Cardiac muscle cell (in vitro differentiated cells and primary cell): ENCODE measurements around the gene RPN1. TPM values are rescaled to one million over a fixed set of nuclear protein-coding genes. Genes with fewer than 3 reads are reported as not detected.
A peak's percentile ranks its signal among the peaks of the same experiment; 100 is the strongest.
"Not testable (repeated sequence)": the region's sequence is repeated elsewhere in the genome, so short reads cannot be mapped to it uniquely, and the experiment has no call there.

ENCODE experiments used
- DNase-seq, 2 donors: peaks; one replicate each; pipeline versions ENCODE4 v3.0.0 to v3.0.0-alpha.2; 2010 to 2017; ENCODE audit warnings: low read depth in 1 of 2, low spot score in 1 of 2
- H3K27ac ChIP-seq: fragments of 200-600 bp; sonication (generic); 2 replicates; pipeline ENCODE4 v1.5.1; 2016
- H3K27me3 ChIP-seq: fragments of 200-600 bp; sonication (generic); 2 replicates; pipeline ENCODE4 v1.6.0; 2016; ENCODE audit warnings: control low read depth
- H3K36me3 ChIP-seq: fragments of 200-600 bp; sonication (generic); 2 replicates; pipeline ENCODE4 v1.5.1; 2016; ENCODE audit warnings: control low read depth
- H3K4me1 ChIP-seq: fragments of 200-600 bp; sonication (generic); 2 replicates; pipeline ENCODE4 v1.8.1; 2017; ENCODE audit warnings: low read depth, mild to moderate bottlenecking, mixed run types
- H3K4me3 ChIP-seq: fragments of 200-600 bp; sonication (generic); 2 replicates; pipeline ENCODE4 v1.5.1; 2016; ENCODE audit warnings: mild to moderate bottlenecking
- H3K9me3 ChIP-seq: fragments of 200-600 bp; sonication (generic); 2 replicates; pipeline ENCODE4 v1.5.1; 2017; ENCODE audit warnings: low read depth, mild to moderate bottlenecking, control low read depth
- polyA plus RNA-seq: library from polyadenylated mRNA; unstranded; fragments of >200 nt; fragmentation: Nextera tagmentation; extraction: Ambion mirVana; gene quantifications from 2 replicates; pipeline ENCODE4 v1.2.1, GENCODE V29; 2016
- total RNA-seq: library from RNA; depleted of rRNA; stranded (reverse); fragments of >200 nt; gene quantifications from 2 replicates; pipeline ENCODE4 v1.2.3, GENCODE V29; 2016
- TF ChIP-seq, protein P1 (sequence below): IDR thresholded peaks from 2 replicates; pipeline ENCODE4 v1.5.1; 2012; ENCODE audit warnings: low read depth, mild to moderate bottlenecking, low read length

Gene RPN1
- total and polyA plus RNA-seq, 2 experiments from 2014 or later, result 202 to 328 TPM

DNA sequence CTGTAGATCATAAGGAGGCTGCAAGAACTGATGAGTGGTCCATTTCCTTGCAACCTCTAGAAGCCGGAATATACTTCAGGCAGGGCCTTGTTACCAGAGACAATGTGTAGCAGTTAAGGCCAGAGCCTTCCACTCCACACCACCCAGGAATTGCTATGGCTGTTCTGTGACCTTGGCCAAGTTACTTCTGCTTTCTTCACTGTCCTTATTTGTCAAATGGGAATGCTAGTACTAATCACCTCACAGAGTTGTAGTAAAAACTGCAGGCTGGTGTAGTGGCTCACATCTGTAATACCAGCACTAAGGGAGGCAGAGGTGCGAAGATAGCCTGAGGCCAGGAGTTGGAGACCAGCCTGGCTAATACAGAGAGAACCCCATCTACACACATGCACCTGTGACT, 28.7 kb upstream of the RPN1 start:
- H3K4me3 ChIP-seq, result no peak overlapping the region
- peaks cover 16% of the 10 kb centered on the region for H3K4me1 ChIP-seq
- no peaks in the 10 kb centered on the region for H3K36me3 ChIP-seq
- H3K27ac ChIP-seq, result peak overlapping the region; percentile 93
- DNase-seq, result no peak
- no peaks in the 10 kb centered on the region for H3K27me3 ChIP-seq
- TF ChIP-seq, protein P1, sequence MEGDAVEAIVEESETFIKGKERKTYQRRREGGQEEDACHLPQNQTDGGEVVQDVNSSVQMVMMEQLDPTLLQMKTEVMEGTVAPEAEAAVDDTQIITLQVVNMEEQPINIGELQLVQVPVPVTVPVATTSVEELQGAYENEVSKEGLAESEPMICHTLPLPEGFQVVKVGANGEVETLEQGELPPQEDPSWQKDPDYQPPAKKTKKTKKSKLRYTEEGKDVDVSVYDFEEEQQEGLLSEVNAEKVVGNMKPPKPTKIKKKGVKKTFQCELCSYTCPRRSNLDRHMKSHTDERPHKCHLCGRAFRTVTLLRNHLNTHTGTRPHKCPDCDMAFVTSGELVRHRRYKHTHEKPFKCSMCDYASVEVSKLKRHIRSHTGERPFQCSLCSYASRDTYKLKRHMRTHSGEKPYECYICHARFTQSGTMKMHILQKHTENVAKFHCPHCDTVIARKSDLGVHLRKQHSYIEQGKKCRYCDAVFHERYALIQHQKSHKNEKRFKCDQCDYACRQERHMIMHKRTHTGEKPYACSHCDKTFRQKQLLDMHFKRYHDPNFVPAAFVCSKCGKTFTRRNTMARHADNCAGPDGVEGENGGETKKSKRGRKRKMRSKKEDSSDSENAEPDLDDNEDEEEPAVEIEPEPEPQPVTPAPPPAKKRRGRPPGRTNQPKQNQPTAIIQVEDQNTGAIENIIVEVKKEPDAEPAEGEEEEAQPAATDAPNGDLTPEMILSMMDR, result no peak
- no peaks in the 10 kb centered on the region for H3K9me3 ChIP-seq

DNA sequence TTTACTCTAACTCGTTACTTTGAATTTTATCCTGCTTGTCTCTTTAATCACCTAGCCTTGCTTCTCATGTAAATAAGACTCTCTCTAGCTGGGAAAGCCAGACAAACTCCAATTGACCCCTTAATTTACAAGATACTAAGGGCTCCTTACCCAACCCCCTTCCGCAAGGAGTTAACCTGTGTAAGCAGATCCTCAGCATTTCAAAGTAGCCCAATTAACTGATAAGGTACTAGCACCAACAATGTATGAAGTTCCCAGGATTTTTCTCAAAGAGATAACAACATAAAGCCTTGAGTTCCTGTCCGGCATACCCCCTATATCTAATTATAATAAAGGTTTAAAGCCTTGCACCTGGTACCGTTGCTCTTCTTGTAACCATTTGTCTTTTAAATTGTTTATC, 25.2 kb upstream of the RPN1 start:
- not testable (repeated sequence) for H3K36me3 ChIP-seq, H3K27me3 ChIP-seq, H3K4me3 ChIP-seq, H3K27ac ChIP-seq, DNase-seq, H3K9me3 ChIP-seq, H3K4me1 ChIP-seq

GRCh38 chr3:128674161-128674784, 23.7 kb upstream of the RPN1 start:
- Histone ChIP-seq H3K27ac (no peak overlapping the region), H3K27me3 (no peaks in the 10 kb centered on the region), H3K9me3 (no peaks in the 10 kb centered on the region), H3K4me1 (peaks cover 7% of the 10 kb centered on the region), H3K36me3 (no peaks in the 10 kb centered on the region), H3K4me3 (no peak overlapping the region)
- TF ChIP-seq, protein P1, result no peak
- no peak for DNase-seq

DNA sequence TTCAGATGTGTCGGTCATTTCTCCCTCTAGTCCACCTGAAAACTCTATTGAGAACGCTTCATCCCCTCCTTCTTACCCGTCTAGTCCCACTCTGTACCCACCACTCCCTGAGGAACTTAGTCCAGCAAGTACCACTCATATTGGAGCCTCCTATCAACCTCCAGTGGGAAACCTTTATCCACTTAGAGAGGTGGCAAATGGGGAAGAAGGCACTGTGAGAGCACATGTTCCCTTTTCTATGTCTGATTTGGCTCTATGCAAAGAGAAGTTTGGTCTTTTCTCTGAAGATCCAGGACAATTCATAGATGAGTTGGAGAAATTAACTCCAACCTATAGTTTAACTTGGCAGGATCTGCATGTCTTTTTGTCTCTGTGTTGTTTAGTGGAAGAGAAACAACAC, 17.0 kb upstream of the RPN1 start:
- Histone ChIP-seq H3K4me1 (no peaks in the 10 kb centered on the region), H3K4me3 (no peak overlapping the region), H3K27me3 (no peaks in the 10 kb centered on the region), H3K36me3 (no peaks in the 10 kb centered on the region), H3K9me3 (no peaks in the 10 kb centered on the region), H3K27ac (no peak overlapping the region)
- no peak for DNase-seq
- TF ChIP-seq, protein P1, result no peak

- DNase-seq, result peak in 1 of 2 donors; percentile 41
- H3K27ac ChIP-seq, result no peak overlapping the region
- TF ChIP-seq, protein P1, result peak; percentile 9
- H3K36me3 ChIP-seq, result no peaks in the 10 kb centered on the region
- H3K27me3 ChIP-seq, result no peaks in the 10 kb centered on the region
- H3K9me3 ChIP-seq, result no peaks in the 10 kb centered on the region
- no peak overlapping the region for H3K4me3 ChIP-seq
- H3K4me1 ChIP-seq, result no peaks in the 10 kb centered on the region
These were observed 14.9 kb upstream of the RPN1 start for GRCh38 chr3:128665362-128666021.

GRCh38 chr3:128663151-128663550, 12.5 kb upstream of the RPN1 start:
- no peak for DNase-seq
- Histone ChIP-seq H3K4me3 (no peak overlapping the region), H3K36me3 (no peaks in the 10 kb centered on the region), H3K4me1 (no peaks in the 10 kb centered on the region), H3K27ac (no peak overlapping the region), H3K9me3 (no peaks in the 10 kb centered on the region), H3K27me3 (no peaks in the 10 kb centered on the region)
- TF ChIP-seq, protein P1, result no peak
